Ovary (tissue), 9 donors: ENCODE data around the gene MDM2. TPM values are rescaled to one million over a fixed set of nuclear protein-coding genes. Genes with fewer than 3 reads are reported as not detected.

Experiments used
- DNase-seq, 5 donors: peaks; one replicate each; pipeline ENCODE4 v3.0.0-alpha.2; 2019 to 2020
- H3K27ac ChIP-seq, 2 donors: fragments of 200-600 bp; one replicate each; pipeline versions ENCODE4 v1.5.1 to v1.8.0; 2019 to 2022
- H3K27me3 ChIP-seq: fragments of 200-600 bp; one replicate; pipeline ENCODE4 v1.8.0; 2022
- H3K36me3 ChIP-seq: fragments of 200-600 bp; sonication (generic); one replicate; pipeline ENCODE4 v1.5.1; 2019
- H3K4me1 ChIP-seq: one replicate; pipeline ENCODE4 v1.8.1; 2013; ENCODE audit warnings: mild to moderate bottlenecking, moderate library complexity; ENCODE audit not compliant: insufficient read depth
- H3K4me3 ChIP-seq: fragments of 200-600 bp; sonication (generic); one replicate; pipeline ENCODE4 v1.5.1; 2017
- H3K9me3 ChIP-seq, 2 donors: fragments of 200-600 bp in 1 of 2; sonication (generic) in 1 of 2; one replicate each; pipeline versions ENCODE4 v1.5.1 to v1.8.1; 2013 to 2019; ENCODE audit warnings: mild to moderate bottlenecking in 1 of 2, moderate library complexity in 1 of 2
- EP300 ChIP-seq: sonication (generic); formaldehyde crosslinking; IDR thresholded peaks from one replicate; pipeline ENCODE4 v1.6.1; 2017; ENCODE audit warnings: antibody characterized with exemption
- POLR2A ChIP-seq: fragments of 450-650 bp; IDR thresholded peaks from one replicate; pipeline ENCODE4 v1.6.1; 2017; ENCODE audit warnings: antibody characterized with exemption, mild to moderate bottlenecking, moderate library complexity
- WGBS, 3 donors: extraction: QIAGEN DNeasy Blood & Tissue Kit in 1 of 3; methylation state at CpG; one replicate each; pipeline versions ENCODE4 v1.1.5 to v1.1.7; 2013 to 2017; 5-methylcytosine and 5-hydroxymethylcytosine counted together
- intact Hi-C, 4 donors: fragments of 100-400 bp; cut with DNase I; formaldehyde crosslinking; loops; one replicate each; pipeline versions ENCODE4 v1.11.0 to v1.15.1; 2022 to 2023
- polyA plus RNA-seq, 2 donors: library from polyadenylated mRNA; stranded (reverse); fragments of 200-250 nt in 1 of 2; fragments of 350-450 nt in 1 of 2; fragmentation: Illumina TruSeq in 1 of 2; extraction: RNeasy Lipid Tissue Mini Kit (QIAGEN cat#74804) in 1 of 2; gene quantifications; one replicate each; pipeline ENCODE4 v1.2.3, GENCODE V29; 2013 to 2014
- total RNA-seq, 7 donors: library from RNA; depleted of rRNA in 2 of 7; stranded (reverse); fragments of >200 nt in 2 of 7; fragmentation: NEBNext Ultra II Directional in 3 of 7; extraction: Animal tissue kit (Norgen Biotek cat#: 25700) in 3 of 7; gene quantifications; one replicate each; pipeline versions ENCODE4 v1.1.0 to v1.2.4, GENCODE V29; 2016 to 2023
- TF ChIP-seq, protein P1 (sequence below), 3 donors: fragments of 450-650 bp in 2 of 3; fragments of 200-600 bp in 1 of 3; IDR thresholded peaks; one replicate each; pipeline versions ENCODE4 v1.5.1 to v1.8.0; 2016 to 2022; ENCODE audit warnings: antibody characterized with exemption in 3 of 3, mild to moderate bottlenecking in 1 of 3
- donor health status: DM: no; HTN: no; CAD: no; lungs with moderate emphysema.
- donor health status: DM: no; HTN: no; CAD: no.
- donor health status: Bipolar disorder and iron deficiency.
- donor health status: DM: yes; HTN: yes; CAD: no.
- donor health status: DM: no; HTN: no; CAD: no.
- donor health status: DM: yes; HTN: yes; CAD: no.

The MDM2 gene
- total and polyA plus RNA-seq, 9 donors: 14.1 to 101 (median 68.4) TPM

DNA sequence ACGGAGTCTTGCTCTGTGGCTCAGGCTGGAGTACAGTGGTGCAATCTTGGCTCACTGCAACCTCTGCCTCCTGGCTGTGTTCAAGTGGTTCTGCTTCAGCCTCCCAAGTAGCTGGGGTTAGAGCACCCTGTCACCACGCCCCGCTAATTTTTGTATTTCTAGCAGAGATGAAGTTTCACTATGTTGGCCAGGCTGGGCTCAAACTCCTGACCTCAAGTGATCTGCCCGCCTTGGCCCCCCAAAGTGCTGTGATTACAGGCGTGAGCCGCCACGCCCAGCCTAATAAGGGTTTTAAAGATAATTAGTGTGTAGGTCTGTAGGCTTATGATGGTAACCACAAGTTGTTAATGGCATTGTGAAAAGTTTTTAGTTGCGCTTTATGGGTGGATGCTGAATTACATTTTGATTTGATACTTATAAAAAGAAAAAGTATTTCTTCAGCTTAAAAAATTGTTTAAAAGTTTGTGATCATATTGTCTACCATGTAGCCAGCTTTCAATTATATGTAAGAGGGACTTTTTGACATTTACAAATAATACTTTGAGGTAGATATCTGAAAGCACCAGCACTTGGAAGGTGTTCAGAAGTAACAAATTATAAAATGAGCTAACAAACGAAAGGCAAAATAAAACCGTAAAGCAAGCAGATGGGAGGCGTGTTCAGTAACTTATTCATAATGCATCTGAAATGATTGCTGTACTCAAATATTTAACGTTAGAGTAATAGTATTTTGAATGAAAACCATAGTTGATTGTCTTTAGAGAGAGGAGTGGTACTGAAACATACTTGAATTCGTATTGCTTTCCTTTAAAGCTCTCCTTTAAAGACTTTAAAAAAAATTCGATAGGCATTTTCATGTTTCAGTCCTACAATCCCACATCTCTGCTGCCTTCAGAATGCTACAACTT, 37.1 kb downstream of the MDM2 start:
- TF ChIP-seq POLR2A: no peak
- TF ChIP-seq EP300: no peak
- TF ChIP-seq, protein P1, sequence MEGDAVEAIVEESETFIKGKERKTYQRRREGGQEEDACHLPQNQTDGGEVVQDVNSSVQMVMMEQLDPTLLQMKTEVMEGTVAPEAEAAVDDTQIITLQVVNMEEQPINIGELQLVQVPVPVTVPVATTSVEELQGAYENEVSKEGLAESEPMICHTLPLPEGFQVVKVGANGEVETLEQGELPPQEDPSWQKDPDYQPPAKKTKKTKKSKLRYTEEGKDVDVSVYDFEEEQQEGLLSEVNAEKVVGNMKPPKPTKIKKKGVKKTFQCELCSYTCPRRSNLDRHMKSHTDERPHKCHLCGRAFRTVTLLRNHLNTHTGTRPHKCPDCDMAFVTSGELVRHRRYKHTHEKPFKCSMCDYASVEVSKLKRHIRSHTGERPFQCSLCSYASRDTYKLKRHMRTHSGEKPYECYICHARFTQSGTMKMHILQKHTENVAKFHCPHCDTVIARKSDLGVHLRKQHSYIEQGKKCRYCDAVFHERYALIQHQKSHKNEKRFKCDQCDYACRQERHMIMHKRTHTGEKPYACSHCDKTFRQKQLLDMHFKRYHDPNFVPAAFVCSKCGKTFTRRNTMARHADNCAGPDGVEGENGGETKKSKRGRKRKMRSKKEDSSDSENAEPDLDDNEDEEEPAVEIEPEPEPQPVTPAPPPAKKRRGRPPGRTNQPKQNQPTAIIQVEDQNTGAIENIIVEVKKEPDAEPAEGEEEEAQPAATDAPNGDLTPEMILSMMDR (IDR thresholded peaks at IDR 0.05): no peak
- 85 to 86% (median 86%) methylated on average over 14 of the region's 14 CpGs for whole genome bisulfite sequencing, 3 donors
- no peak for DNase-seq
- Histone ChIP-seq H3K4me1 (no peaks in the 10 kb centered on the region), H3K27ac (no peak overlapping the region), H3K4me3 (no peak overlapping the region), H3K36me3 (no peaks in the 10 kb centered on the region), H3K27me3 (no peaks in the 10 kb centered on the region), H3K9me3 (no peaks in the 10 kb centered on the region)
- intact Hi-C loops: no loop called here

DNA sequence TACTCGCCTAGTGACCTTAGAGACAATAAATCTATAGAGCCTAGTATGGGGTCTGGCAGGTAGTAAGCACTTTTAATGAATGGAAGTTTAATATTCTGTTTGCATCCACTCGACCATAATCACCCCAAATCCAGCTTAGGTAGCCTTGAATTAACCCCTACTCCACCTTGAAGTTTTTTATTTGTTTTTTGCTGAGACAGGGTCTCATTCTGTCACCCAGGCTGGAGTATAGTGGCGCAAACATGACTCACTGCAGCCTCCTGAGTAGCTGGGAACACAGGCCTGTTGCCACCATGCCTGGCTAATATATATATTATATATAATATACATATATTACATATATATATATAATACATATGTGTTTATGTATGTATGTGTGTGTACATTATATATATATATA, 38.8 kb downstream of the MDM2 start:
- no peaks in the 10 kb centered on the region for H3K27me3 ChIP-seq
- intact Hi-C loops: no loop called here
- H3K9me3 ChIP-seq: no peaks in the 10 kb centered on the region
- no peaks in the 10 kb centered on the region for H3K4me1 ChIP-seq
- 69 to 71% (median 69%) methylated on average over 3 of the region's 3 CpGs for WGBS, 3 donors
- no peak overlapping the region for H3K4me3 ChIP-seq
- no peak for DNase-seq
- TF ChIP-seq POLR2A: no peak
- no peak for TF ChIP-seq EP300
- TF ChIP-seq, protein P1 (IDR thresholded peaks at IDR 0.05): no peak
- no peaks in the 10 kb centered on the region for H3K36me3 ChIP-seq
- no peak overlapping the region for H3K27ac ChIP-seq

DNA sequence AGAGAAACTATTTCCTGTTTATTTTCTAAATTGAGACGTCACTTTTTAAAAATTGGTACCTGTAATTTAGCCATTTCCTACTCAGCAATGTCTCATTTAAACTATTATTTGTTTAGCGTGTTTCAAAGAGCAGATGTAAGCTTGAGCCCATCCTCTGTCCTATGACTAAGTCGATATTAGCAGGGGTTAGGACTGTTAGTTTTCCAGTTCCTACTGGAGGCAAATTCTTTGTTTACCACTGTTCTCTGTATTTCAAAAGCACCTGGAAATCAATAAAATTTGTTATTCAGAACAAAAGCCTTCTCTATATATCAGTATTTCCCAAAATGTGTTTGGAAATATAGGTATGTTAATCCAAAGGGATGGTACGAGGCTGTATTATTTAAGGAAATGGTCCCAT, 42.4 kb downstream of the MDM2 start:
- intact Hi-C loops: no loop called here
- Histone ChIP-seq H3K36me3 (no peaks in the 10 kb centered on the region), H3K27ac (no peak overlapping the region), H3K9me3 (no peaks in the 10 kb centered on the region), H3K4me3 (no peak overlapping the region), H3K4me1 (no peaks in the 10 kb centered on the region), H3K27me3 (no peaks in the 10 kb centered on the region)
- no peak for DNase-seq
- TF ChIP-seq EP300 (no peak), POLR2A (no peak)
- TF ChIP-seq, protein P1 (IDR thresholded peaks at IDR 0.05): no peak
- WGBS, 3 donors: 66 to 83% (median 69%) methylated on average over 4 of the region's 4 CpGs

DNA sequence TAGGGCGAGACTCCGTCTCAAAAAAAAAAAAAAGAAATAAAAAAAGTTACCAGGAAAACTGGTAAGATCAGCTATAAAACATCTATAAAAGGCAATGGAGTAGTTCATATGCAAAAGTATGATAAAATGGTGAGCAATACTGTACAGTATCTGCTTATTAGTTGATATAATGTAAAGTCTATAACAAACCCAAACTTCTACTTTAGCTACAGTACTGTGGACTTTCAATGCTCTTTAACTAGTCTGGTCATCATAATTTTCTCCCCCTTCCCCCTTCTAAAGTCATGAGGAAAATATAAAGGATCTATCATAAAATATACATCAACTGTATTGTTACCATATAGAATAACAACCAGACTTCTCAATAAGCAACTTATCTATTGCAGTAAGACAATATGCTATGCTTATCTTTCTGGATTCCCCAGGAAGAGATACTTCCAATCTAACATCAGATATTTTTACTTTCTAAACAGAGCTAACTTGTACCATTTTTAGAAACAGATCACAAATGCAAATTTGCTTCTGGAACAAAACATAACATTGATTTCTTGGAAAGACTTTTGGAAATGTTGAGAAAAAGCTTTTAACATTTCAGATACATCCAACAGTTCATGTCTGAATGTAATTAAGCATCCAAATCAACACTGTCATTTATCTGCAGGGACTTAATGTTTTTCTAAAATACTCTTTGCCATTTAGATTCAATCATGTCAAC, 43.8 kb downstream of the MDM2 start:
- Histone ChIP-seq H3K9me3 (no peaks in the 10 kb centered on the region), H3K36me3 (no peaks in the 10 kb centered on the region), H3K4me3 (no peak overlapping the region), H3K4me1 (no peaks in the 10 kb centered on the region), H3K27ac (no peak overlapping the region), H3K27me3 (no peaks in the 10 kb centered on the region)
- TF ChIP-seq POLR2A: no peak
- no peak for TF ChIP-seq EP300
- TF ChIP-seq, protein P1 (IDR thresholded peaks at IDR 0.05): no peak
- no peak for DNase-seq
- WGBS, 3 donors: 92 to 95% (median 94%) methylated on average over 2 of the region's 2 CpGs
- intact Hi-C loops: no loop called here
